ENCODE data around the gene SLC17A5. TPM values are rescaled to one million over a fixed set of nuclear protein-coding genes. Genes with fewer than 3 reads are reported as not detected.
"Not testable (repeated sequence)": the region's sequence is repeated elsewhere in the genome, so short reads cannot be mapped to it uniquely, and the experiment has no call there.

Gene SLC17A5
- 4.9 TPM for total RNA-seq
- long read RNA-seq, partial matches to known transcripts = 1 of 8 reads
- long read RNA-seq, other reads (novel, unspliced or antisense) = 3 of 8 reads

GRCh38 chr6:73653571-73654424 lies at the start of gene SLC17A5:
Gene SLC17A5 (minus strand): TSS chr6:73653992. CDS start chr6:73653886, 106 bp downstream.
- peak; percentile 97 for DNase-seq
- intact Hi-C loops (cut with micrococcal nuclease) = no loop called here
- peak; percentile 99 for ATAC-seq

- intact Hi-C loops (cut with micrococcal nuclease) = no loop called here
- DNase-seq (no peak), ATAC-seq (no peak)
These were observed 49.7 kb upstream of the SLC17A5 start for GRCh38 chr6:73703466-73703865.

- ATAC-seq = no peak
These were observed 48.7 kb upstream of the SLC17A5 start for GRCh38 chr6:73702444-73702843.

GRCh38 chr6:73699676-73700459 lies 46.1 kb upstream of the SLC17A5 start:
- no peak for DNase-seq
- no peak for ATAC-seq
- intact Hi-C loops (cut with micrococcal nuclease) = no loop called here

More at GRCh38 chr6:73702444-73702843, 48.7 kb upstream of the SLC17A5 start:
- intact Hi-C loops (cut with micrococcal nuclease) = no loop called here
- no peak for DNase-seq

GRCh38 chr6:73696966-73697655 lies 43.3 kb upstream of the SLC17A5 start:
- intact Hi-C loops (cut with micrococcal nuclease) = no loop called here
- DNase-seq = no peak
- ATAC-seq = no peak

- peak; percentile 94 for ATAC-seq
- intact Hi-C loops (cut with micrococcal nuclease) = no loop called here
- DNase-seq = peak; percentile 68
These were observed 42.0 kb upstream of the SLC17A5 start, which contains the start of gene CD109 for GRCh38 chr6:73695619-73696421. Gene CD109 (plus strand): TSS chr6:73696203. CDS start chr6:73696216, 13 bp downstream.

- intact Hi-C loops (cut with micrococcal nuclease) = no loop called here
- ATAC-seq (peak; percentile 16), DNase-seq (no peak)
These were observed 41.1 kb upstream of the SLC17A5 start for GRCh38 chr6:73694711-73695411.

GRCh38 chr6:73691512-73691911 lies 37.7 kb upstream of the SLC17A5 start:
- DNase-seq = no peak
- no peak for ATAC-seq
- intact Hi-C loops (cut with micrococcal nuclease) = no loop called here

GRCh38 chr6:73690056-73690455 lies 36.3 kb upstream of the SLC17A5 start:
- no peak for ATAC-seq
- DNase-seq = no peak
- intact Hi-C loops (cut with micrococcal nuclease) = no loop called here

- intact Hi-C loops (cut with micrococcal nuclease) = no loop called here
- DNase-seq = no peak
- no peak for ATAC-seq
These were observed 34.6 kb upstream of the SLC17A5 start for GRCh38 chr6:73688351-73688750.

GRCh38 chr6:73683574-73683973 lies 29.8 kb upstream of the SLC17A5 start:
- DNase-seq; intact Hi-C loops (cut with micrococcal nuclease); ATAC-seq: not testable (repeated sequence)

GRCh38 chr6:73680289-73680918 lies 26.6 kb upstream of the SLC17A5 start:
- DNase-seq (no peak), ATAC-seq (no peak)
- intact Hi-C loops (cut with micrococcal nuclease) = no loop called here

- DNase-seq, ATAC-seq: not testable (repeated sequence)
- intact Hi-C loops (cut with micrococcal nuclease) = loop anchor here (5.0 kb wide), 1 partner anchor 52 kb away; no protein-coding TSS in a partner anchor
These were observed 26.1 kb upstream of the SLC17A5 start for GRCh38 chr6:73679846-73680245.

GRCh38 chr6:73679009-73679408 lies 25.2 kb upstream of the SLC17A5 start:
- peak; percentile 77 for ATAC-seq
- intact Hi-C loops (cut with micrococcal nuclease) = loop anchor here (5.0 kb wide), 1 partner anchor 53 kb away; no protein-coding TSS in a partner anchor

GRCh38 chr6:73675466-73676098 lies 21.8 kb upstream of the SLC17A5 start:
- peak; percentile 90 for ATAC-seq
- DNase-seq = peak; percentile 66
- intact Hi-C loops (cut with micrococcal nuclease) = loop anchor here (5.0 kb wide), 1 partner anchor 57 kb away; no protein-coding TSS in a partner anchor

More at GRCh38 chr6:73679009-73679408, 25.2 kb upstream of the SLC17A5 start:
- no peak for DNase-seq

GRCh38 chr6:73671911-73672685 lies 18.3 kb upstream of the SLC17A5 start:
- DNase-seq = no peak
- no peak for ATAC-seq
- intact Hi-C loops (cut with micrococcal nuclease) = no loop called here
